Type B pancreatic cell (in vitro differentiated cells): Measurements from ENCODE around the gene ARHGAP33. TPM values are rescaled to one million over a fixed set of nuclear protein-coding genes. Genes with fewer than 3 reads are reported as not detected.
"Not testable (repeated sequence)": the region's sequence is repeated elsewhere in the genome, so short reads cannot be mapped to it uniquely, and the experiment has no call there.

Experiments used
- DNase-seq: peaks from one replicate; pipeline ENCODE4 v3.0.0; 2021; ENCODE audit warnings: mixed read lengths; ENCODE audit not compliant: unreplicated experiment; ENCODE audit errors: extremely low spot score
- H3K27ac Mint-ChIP-seq: 2 replicates; pipeline ENCODE4 v1.8.0; 2021; ENCODE audit warnings: mild to moderate bottlenecking, mixed read lengths
- H3K27me3 Mint-ChIP-seq: 2 replicates; pipeline ENCODE4 v1.8.0; 2021; ENCODE audit warnings: mixed read lengths
- H3K36me3 Mint-ChIP-seq: 2 replicates; pipeline ENCODE4 v1.8.0; 2021; ENCODE audit warnings: mixed read lengths
- H3K4me1 Mint-ChIP-seq: one replicate; pipeline ENCODE4 v1.8.0; 2021; ENCODE audit warnings: mixed read lengths; ENCODE audit not compliant: unreplicated experiment
- H3K4me3 Mint-ChIP-seq: 2 replicates; pipeline ENCODE4 v1.8.0; 2021; ENCODE audit warnings: mild to moderate bottlenecking, mixed read lengths
- H3K9me3 Mint-ChIP-seq: 2 replicates; pipeline ENCODE4 v1.8.0; 2021; ENCODE audit warnings: mixed read lengths
- CTCF ChIP-seq: fragments of 200-600 bp; sonication (generic); conservative IDR thresholded peaks from 2 replicates; pipeline ENCODE4 v1.5.0; 2021; ENCODE audit warnings: antibody characterized with exemption, mild to moderate bottlenecking
- total RNA-seq: library from RNA; stranded (reverse); gene quantifications from 2 replicates; pipeline ENCODE4 v1.2.1, GENCODE V29; 2021; ENCODE audit warnings: low replicate concordance

Gene ARHGAP33
- total RNA-seq, 1 donor from 2014 or later: 71.8 TPM

- H3K36me3 Mint-ChIP-seq: no peaks in the 10 kb centered on the region
- H3K27me3 Mint-ChIP-seq: peaks cover 24% of the 10 kb centered on the region
- no peaks in the 10 kb centered on the region for H3K9me3 Mint-ChIP-seq
- no peak for TF ChIP-seq CTCF
- H3K27ac Mint-ChIP-seq: no peak overlapping the region
- no peak for DNase-seq
- H3K4me1 Mint-ChIP-seq: no peaks in the 10 kb centered on the region
- no peak overlapping the region for H3K4me3 Mint-ChIP-seq
These were observed 16.9 kb downstream of the ARHGAP33 start for GRCh38 chr19:35792312-35792711.

- H3K4me3 Mint-ChIP-seq: no peak overlapping the region
- H3K36me3 Mint-ChIP-seq: no peaks in the 10 kb centered on the region
- TF ChIP-seq CTCF: no peak
- H3K27ac Mint-ChIP-seq: no peak overlapping the region
- DNase-seq: no peak
- H3K9me3 Mint-ChIP-seq: no peaks in the 10 kb centered on the region
- H3K4me1 Mint-ChIP-seq: no peaks in the 10 kb centered on the region
- H3K27me3 Mint-ChIP-seq: peaks cover 29% of the 10 kb centered on the region
These were observed 17.5 kb downstream of the ARHGAP33 start for GRCh38 chr19:35792888-35793287.

GRCh38 chr19:35793381-35794165, 18.2 kb downstream of the ARHGAP33 start:
- no peak for DNase-seq
- no peak for TF ChIP-seq CTCF
- Mint-ChIP-seq H3K9me3 (no peaks in the 10 kb centered on the region), H3K27ac (no peak overlapping the region), H3K27me3 (peaks cover 34% of the 10 kb centered on the region), H3K4me3 (no peak overlapping the region), H3K4me1 (no peaks in the 10 kb centered on the region), H3K36me3 (no peaks in the 10 kb centered on the region)

- not testable (repeated sequence) for H3K36me3 Mint-ChIP-seq, H3K4me1 Mint-ChIP-seq, H3K27ac Mint-ChIP-seq, DNase-seq, H3K4me3 Mint-ChIP-seq, H3K9me3 Mint-ChIP-seq
- H3K27me3 Mint-ChIP-seq: peaks cover 37% of the 10 kb centered on the region
These were observed 20.2 kb downstream of the ARHGAP33 start for GRCh38 chr19:35795564-35795963.

GRCh38 chr19:35796645-35797542, 21.5 kb downstream of the ARHGAP33 start:
- H3K36me3 Mint-ChIP-seq: no peaks in the 10 kb centered on the region

More at GRCh38 chr19:35796645-35797542, 21.5 kb downstream of the ARHGAP33 start:
- Mint-ChIP-seq H3K9me3 (no peaks in the 10 kb centered on the region), H3K27me3 (peaks cover 41% of the 10 kb centered on the region), H3K4me3 (no peak overlapping the region), H3K27ac (no peak overlapping the region), H3K4me1 (no peaks in the 10 kb centered on the region)
- no peak for TF ChIP-seq CTCF
- no peak for DNase-seq
